Measurements from ENCODE around the gene DOCK8.

DNA sequence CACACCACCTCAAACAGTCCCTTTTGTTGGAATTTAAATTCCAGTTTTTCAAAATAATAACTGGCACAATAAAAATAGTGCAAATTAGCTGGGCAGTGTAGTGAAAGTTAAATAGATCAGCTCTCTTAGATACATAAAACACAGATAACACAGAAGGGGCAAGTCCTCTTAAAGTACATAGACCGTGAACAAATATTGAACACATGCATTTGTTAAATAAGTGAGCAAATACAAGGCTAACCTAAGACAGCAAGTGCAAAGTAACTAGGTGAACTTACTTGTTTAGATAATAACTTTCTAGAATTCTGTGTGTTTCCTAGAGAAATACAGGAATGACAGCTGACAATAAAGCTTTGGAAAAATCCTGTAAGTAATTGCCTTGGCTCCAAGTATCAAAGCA, 280.1 kb downstream of the DOCK8 start:
- no peak for TF ChIP-seq POLR2AphosphoS5 (IDR thresholded peaks at IDR 0.05)
- TF ChIP-seq, protein P1, sequence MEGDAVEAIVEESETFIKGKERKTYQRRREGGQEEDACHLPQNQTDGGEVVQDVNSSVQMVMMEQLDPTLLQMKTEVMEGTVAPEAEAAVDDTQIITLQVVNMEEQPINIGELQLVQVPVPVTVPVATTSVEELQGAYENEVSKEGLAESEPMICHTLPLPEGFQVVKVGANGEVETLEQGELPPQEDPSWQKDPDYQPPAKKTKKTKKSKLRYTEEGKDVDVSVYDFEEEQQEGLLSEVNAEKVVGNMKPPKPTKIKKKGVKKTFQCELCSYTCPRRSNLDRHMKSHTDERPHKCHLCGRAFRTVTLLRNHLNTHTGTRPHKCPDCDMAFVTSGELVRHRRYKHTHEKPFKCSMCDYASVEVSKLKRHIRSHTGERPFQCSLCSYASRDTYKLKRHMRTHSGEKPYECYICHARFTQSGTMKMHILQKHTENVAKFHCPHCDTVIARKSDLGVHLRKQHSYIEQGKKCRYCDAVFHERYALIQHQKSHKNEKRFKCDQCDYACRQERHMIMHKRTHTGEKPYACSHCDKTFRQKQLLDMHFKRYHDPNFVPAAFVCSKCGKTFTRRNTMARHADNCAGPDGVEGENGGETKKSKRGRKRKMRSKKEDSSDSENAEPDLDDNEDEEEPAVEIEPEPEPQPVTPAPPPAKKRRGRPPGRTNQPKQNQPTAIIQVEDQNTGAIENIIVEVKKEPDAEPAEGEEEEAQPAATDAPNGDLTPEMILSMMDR (IDR thresholded peaks at IDR 0.05 in 8 of 11, conservative IDR thresholded peaks at IDR 0.05 in 3 of 11): no peak
